ENCODE results near the gene NDUFAB1. TPM values are rescaled to one million over a fixed set of nuclear protein-coding genes. Genes with fewer than 3 reads are reported as not detected.

NDUFAB1 gene
- total and polyA plus RNA-seq, 2 of the 13 experiments (the other 11 are each of a cell fraction or from before 2014, with no cell fraction given) = 221 to 601 TPM

- no peak for TF ChIP-seq ZBTB40 (IDR thresholded peaks at IDR 0.05)
- TF ChIP-seq ZBTB40 (CRISPR knock-in tag; IDR thresholded peaks at IDR 0.05) = no peak
- TF ChIP-seq ZMYM4 (CRISPR knock-in tag; IDR thresholded peaks at IDR 0.05) = no peak
- no peak for TF ChIP-seq ZNF556 (CRISPR knock-in tag; IDR thresholded peaks at IDR 0.05; ENCODE audit: borderline replicate concordance)
- TF ChIP-seq SMAD3 (CRISPR knock-in tag; IDR thresholded peaks at IDR 0.05) = no peak
- TF ChIP-seq ZNF331 (CRISPR knock-in tag; IDR thresholded peaks at IDR 0.05) = 0 out of 2 replicates have a peak, but pooled peaks have one; percentile 42
- no peak for TF ChIP-seq ZNF225 (CRISPR knock-in tag; IDR thresholded peaks at IDR 0.05)
- TF ChIP-seq ZSCAN5A (CRISPR knock-in tag; IDR thresholded peaks at IDR 0.05; ENCODE audit: borderline replicate concordance) = peak; percentile 38; the same call in 1 of the 2 replicates
- TF ChIP-seq SIN3A (IDR thresholded peaks at IDR 0.05; ENCODE audit: borderline replicate concordance, low read depth, low read length) = peak; percentile 47; the same call in 1 of the 2 replicates
- TF ChIP-seq ONECUT2 (CRISPR knock-in tag; IDR thresholded peaks at IDR 0.05) = 0 out of 2 replicates have a peak, but pooled peaks have one; percentile 10
- TF ChIP-seq ZNF251 (CRISPR knock-in tag; IDR thresholded peaks at IDR 0.05) = no peak
- TF ChIP-seq FOXK1 (CRISPR knock-in tag; IDR thresholded peaks at IDR 0.05; ENCODE audit: borderline replicate concordance, low read depth) = peak; percentile 37; the same call in 1 of the 2 replicates
- peak; percentile 37 for TF ChIP-seq XRCC5 (optimal IDR thresholded peaks at IDR 0.05; ENCODE audit: low read length)
- no peak for TF ChIP-seq SP5 (CRISPR knock-in tag; IDR thresholded peaks at IDR 0.05; ENCODE audit: borderline replicate concordance, low read depth)
- TF ChIP-seq ZMYM2 (CRISPR knock-in tag; IDR thresholded peaks at IDR 0.05) = peak; percentile 87
- TF ChIP-seq ZNF180 (CRISPR knock-in tag; IDR thresholded peaks at IDR 0.05; ENCODE audit: borderline replicate concordance, low read depth) = no peak
- TF ChIP-seq DMTF1 (CRISPR knock-in tag; IDR thresholded peaks at IDR 0.05) = no peak
Measured at GRCh38 chr16:23597003-23597756, 1.1 kb upstream of the NDUFAB1 start (continued).

Data from HepG2 (cell line).